ENCODE data around the gene GZMM. TPM values are rescaled to one million over a fixed set of nuclear protein-coding genes. Genes with fewer than 3 reads are reported as not detected.

Gene GZMM
- total and polyA plus RNA-seq, 2 of the 13 experiments (the other 11 are each of a cell fraction or from before 2014, with no cell fraction given): 0.07 TPM; not detected in 1

DNA sequence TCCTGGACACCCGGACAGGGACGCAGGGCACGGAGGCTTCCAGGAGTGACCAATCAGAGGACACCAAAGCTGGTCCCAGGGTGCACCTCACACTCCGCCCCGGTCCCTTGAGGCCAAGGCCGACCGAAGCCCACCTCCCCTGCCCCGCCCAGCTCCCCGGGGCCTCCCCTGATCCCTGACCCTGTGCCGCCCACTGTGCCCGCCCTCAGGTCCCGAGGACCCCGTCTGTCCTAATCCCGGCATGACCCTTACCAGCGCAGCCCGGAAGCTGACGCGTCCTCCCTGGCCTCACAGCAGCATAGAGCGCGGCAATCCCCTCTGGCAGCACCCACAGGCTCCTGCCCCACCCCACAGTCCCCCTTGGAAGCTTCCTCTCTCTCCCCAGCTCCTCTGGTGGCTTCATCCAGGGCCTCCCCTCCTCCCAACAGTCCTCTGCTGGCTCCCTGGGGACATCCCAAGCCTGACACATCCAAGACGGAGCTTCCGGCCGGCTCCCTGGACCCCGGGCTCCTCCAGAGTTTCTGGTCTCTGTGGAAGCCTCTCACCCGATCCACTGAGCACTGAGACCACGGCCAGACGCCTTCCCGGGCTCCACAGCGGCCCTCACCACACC is 19.7 kb upstream of the GZMM start (continued):
- TF ChIP-seq, protein P1, sequence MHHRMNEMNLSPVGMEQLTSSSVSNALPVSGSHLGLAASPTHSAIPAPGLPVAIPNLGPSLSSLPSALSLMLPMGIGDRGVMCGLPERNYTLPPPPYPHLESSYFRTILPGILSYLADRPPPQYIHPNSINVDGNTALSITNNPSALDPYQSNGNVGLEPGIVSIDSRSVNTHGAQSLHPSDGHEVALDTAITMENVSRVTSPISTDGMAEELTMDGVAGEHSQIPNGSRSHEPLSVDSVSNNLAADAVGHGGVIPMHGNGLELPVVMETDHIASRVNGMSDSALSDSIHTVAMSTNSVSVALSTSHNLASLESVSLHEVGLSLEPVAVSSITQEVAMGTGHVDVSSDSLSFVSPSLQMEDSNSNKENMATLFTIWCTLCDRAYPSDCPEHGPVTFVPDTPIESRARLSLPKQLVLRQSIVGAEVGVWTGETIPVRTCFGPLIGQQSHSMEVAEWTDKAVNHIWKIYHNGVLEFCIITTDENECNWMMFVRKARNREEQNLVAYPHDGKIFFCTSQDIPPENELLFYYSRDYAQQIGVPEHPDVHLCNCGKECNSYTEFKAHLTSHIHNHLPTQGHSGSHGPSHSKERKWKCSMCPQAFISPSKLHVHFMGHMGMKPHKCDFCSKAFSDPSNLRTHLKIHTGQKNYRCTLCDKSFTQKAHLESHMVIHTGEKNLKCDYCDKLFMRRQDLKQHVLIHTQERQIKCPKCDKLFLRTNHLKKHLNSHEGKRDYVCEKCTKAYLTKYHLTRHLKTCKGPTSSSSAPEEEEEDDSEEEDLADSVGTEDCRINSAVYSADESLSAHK (CRISPR knock-in tag; IDR thresholded peaks at IDR 0.05; ENCODE audit: borderline replicate concordance): no peak
- TF ChIP-seq, protein P2, sequence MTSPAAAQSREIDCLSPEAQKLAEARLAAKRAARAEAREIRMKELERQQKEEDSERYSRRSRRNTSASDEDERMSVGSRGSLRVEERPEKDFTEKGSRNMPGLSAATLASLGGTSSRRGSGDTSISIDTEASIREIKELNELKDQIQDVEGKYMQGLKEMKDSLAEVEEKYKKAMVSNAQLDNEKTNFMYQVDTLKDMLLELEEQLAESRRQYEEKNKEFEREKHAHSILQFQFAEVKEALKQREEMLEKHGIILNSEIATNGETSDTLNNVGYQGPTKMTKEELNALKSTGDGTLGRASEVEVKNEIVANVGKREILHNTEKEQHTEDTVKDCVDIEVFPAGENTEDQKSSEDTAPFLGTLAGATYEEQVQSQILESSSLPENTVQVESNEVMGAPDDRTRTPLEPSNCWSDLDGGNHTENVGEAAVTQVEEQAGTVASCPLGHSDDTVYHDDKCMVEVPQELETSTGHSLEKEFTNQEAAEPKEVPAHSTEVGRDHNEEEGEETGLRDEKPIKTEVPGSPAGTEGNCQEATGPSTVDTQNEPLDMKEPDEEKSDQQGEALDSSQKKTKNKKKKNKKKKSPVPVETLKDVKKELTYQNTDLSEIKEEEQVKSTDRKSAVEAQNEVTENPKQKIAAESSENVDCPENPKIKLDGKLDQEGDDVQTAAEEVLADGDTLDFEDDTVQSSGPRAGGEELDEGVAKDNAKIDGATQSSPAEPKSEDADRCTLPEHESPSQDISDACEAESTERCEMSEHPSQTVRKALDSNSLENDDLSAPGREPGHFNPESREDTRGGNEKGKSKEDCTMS (CRISPR knock-in tag; conservative IDR thresholded peaks at IDR 0.05): no peak
- TF ChIP-seq, protein P3, sequence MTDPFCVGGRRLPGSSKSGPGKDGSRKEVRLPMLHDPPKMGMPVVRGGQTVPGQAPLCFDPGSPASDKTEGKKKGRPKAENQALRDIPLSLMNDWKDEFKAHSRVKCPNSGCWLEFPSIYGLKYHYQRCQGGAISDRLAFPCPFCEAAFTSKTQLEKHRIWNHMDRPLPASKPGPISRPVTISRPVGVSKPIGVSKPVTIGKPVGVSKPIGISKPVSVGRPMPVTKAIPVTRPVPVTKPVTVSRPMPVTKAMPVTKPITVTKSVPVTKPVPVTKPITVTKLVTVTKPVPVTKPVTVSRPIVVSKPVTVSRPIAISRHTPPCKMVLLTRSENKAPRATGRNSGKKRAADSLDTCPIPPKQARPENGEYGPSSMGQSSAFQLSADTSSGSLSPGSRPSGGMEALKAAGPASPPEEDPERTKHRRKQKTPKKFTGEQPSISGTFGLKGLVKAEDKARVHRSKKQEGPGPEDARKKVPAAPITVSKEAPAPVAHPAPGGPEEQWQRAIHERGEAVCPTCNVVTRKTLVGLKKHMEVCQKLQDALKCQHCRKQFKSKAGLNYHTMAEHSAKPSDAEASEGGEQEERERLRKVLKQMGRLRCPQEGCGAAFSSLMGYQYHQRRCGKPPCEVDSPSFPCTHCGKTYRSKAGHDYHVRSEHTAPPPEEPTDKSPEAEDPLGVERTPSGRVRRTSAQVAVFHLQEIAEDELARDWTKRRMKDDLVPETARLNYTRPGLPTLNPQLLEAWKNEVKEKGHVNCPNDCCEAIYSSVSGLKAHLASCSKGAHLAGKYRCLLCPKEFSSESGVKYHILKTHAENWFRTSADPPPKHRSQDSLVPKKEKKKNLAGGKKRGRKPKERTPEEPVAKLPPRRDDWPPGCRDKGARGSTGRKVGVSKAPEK (CRISPR knock-in tag; IDR thresholded peaks at IDR 0.05; ENCODE audit: borderline replicate concordance): no peak
- TF ChIP-seq ZSCAN31 (CRISPR knock-in tag; IDR thresholded peaks at IDR 0.05; ENCODE audit: low read depth): peak; percentile 73
- TF ChIP-seq, protein P4, sequence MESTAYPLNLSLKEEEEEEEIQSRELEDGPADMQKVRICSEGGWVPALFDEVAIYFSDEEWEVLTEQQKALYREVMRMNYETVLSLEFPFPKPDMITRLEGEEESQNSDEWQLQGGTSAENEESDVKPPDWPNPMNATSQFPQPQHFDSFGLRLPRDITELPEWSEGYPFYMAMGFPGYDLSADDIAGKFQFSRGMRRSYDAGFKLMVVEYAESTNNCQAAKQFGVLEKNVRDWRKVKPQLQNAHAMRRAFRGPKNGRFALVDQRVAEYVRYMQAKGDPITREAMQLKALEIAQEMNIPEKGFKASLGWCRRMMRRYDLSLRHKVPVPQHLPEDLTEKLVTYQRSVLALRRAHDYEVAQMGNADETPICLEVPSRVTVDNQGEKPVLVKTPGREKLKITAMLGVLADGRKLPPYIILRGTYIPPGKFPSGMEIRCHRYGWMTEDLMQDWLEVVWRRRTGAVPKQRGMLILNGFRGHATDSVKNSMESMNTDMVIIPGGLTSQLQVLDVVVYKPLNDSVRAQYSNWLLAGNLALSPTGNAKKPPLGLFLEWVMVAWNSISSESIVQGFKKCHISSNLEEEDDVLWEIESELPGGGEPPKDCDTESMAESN (CRISPR knock-in tag; conservative IDR thresholded peaks at IDR 0.05): 0 out of 2 replicates have a peak, but pooled peaks have one; percentile 51
- TF ChIP-seq NR2C2 (CRISPR knock-in tag; IDR thresholded peaks at IDR 0.05; ENCODE audit: borderline replicate concordance): peak; percentile 93
- TF ChIP-seq KAT7 (CRISPR knock-in tag; IDR thresholded peaks at IDR 0.05; ENCODE audit: borderline replicate concordance): no peak
- TF ChIP-seq, protein P5, sequence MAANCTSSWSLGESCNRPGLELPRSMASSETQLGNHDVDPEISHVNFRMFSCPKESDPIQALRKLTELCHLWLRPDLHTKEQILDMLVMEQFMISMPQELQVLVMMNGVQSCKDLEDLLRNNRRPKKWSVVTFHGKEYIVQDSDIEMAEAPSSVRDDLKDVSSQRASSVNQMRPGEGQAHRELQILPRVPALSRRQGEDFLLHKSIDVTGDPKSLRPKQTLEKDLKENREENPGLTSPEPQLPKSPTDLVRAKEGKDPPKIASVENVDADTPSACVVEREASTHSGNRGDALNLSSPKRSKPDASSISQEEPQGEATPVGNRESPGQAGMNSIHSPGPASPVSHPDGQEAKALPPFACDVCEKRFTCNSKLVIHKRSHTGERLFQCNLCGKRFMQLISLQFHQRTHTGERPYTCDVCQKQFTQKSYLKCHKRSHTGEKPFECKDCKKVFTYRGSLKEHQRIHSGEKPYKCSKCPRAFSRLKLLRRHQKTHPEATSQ (CRISPR knock-in tag; IDR thresholded peaks at IDR 0.05; ENCODE audit: borderline replicate concordance): no peak
- TF ChIP-seq CREM (IDR thresholded peaks at IDR 0.05): peak; percentile 65
- TF ChIP-seq CREM (CRISPR knock-in tag; IDR thresholded peaks at IDR 0.05): no peak
- peak; percentile 99 for TF ChIP-seq ZNF543 (CRISPR knock-in tag; IDR thresholded peaks at IDR 0.05)
- TF ChIP-seq NCOR1 (IDR thresholded peaks at IDR 0.05; ENCODE audit: borderline replicate concordance, low read length): peak; percentile 60; the same call in 1 of the 2 replicates
- TF ChIP-seq, protein P6, sequence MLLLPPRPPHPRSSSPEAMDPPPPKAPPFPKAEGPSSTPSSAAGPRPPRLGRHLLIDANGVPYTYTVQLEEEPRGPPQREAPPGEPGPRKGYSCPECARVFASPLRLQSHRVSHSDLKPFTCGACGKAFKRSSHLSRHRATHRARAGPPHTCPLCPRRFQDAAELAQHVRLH (CRISPR knock-in tag; IDR thresholded peaks at IDR 0.05; ENCODE audit: borderline replicate concordance, low read depth): no peak
- TF ChIP-seq AKAP8 (CRISPR knock-in tag; IDR thresholded peaks at IDR 0.05): peak; percentile 94
- no peak; the same call in 1 of the 2 replicates for TF ChIP-seq CCDC6 (CRISPR knock-in tag; IDR thresholded peaks at IDR 0.05)
- TF ChIP-seq SP140L (CRISPR knock-in tag; IDR thresholded peaks at IDR 0.05; ENCODE audit: borderline replicate concordance): no peak
- TF ChIP-seq NFE2 (CRISPR knock-in tag; IDR thresholded peaks at IDR 0.05): no peak

Measured in HepG2 (cell line).